Stimulated activated CD8-positive, alpha-beta memory T cell treated with anti-CD3 and anti-CD28 coated beads, Interleukin-7, amount 100 ng/mL, for 48 hours (primary cell): ENCODE results near the gene WWP2.
A peak's percentile ranks its signal among the peaks of the same experiment; 100 is the strongest.

ENCODE experiments used
- DNase-seq, 2 donors: peaks; one replicate each; pipeline ENCODE4 v3.0.0-alpha.2; 2020; ENCODE audit warnings: low read depth in 1 of 2; ENCODE audit errors: extremely low read depth in 1 of 2

Gene WWP2

DNA sequence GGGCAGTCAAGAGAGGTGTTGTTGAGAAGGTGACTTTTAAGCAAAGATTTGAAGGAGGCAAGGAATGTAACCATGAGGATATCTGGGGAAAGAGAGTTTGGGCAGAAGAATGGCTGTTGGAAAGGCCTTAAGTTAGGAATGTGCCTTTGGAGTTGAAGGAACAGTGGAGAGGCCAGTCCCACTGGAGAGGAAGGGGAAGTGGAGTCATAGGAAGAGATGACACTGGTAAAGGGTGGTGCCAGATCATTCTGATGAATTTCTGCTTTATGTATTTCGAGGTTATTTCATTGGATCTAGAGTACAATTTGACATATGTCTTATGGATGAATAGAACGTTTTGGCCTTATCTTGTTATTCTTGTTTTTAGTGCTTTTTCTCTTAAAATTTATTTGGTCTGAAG, 93.5 kb downstream of the WWP2 start:
- no peak for DNase-seq

DNA sequence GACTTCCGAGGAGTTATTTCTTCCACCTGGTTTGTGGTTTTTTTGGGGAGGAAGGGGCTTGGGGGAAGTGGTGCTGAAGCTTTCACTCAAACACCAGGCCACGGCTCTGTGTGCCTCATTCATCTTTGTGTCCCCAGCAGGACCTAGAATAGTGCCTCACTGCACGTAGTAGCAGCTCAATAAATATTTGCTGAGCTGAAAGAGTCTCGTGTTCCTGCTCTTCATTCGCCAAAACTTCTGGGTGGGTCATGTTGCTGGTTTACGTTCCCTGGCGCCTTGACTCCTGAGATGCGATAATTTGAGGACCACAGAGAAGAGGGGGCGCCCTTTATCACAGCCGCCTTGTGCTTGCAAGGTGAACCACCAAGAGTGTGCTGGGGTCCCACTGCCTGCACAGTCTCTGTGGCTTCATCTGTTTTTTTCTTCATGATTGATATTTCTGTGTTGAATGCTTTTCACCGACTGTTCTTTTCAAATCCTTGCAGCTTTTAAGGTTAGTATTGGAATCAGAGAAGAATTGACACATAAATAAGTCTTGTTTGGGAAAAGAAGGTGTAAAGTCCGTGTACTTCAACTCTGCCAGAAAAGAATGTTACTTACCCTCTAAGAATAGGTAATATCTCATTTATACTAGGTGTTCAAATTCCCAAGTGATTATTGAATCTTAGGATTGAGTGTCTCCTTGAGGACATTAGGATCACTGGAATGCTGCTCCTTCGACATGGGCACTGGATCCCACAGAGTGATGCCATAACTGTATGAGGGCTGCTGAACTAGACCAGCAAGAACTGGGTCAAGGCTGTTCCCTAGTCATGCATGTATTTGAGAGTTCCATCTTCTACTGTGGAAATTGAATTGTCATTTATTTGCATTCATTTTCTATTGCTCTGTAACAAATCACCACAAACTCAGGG, 96.3 kb downstream of the WWP2 start:
- no peak for DNase-seq

DNA sequence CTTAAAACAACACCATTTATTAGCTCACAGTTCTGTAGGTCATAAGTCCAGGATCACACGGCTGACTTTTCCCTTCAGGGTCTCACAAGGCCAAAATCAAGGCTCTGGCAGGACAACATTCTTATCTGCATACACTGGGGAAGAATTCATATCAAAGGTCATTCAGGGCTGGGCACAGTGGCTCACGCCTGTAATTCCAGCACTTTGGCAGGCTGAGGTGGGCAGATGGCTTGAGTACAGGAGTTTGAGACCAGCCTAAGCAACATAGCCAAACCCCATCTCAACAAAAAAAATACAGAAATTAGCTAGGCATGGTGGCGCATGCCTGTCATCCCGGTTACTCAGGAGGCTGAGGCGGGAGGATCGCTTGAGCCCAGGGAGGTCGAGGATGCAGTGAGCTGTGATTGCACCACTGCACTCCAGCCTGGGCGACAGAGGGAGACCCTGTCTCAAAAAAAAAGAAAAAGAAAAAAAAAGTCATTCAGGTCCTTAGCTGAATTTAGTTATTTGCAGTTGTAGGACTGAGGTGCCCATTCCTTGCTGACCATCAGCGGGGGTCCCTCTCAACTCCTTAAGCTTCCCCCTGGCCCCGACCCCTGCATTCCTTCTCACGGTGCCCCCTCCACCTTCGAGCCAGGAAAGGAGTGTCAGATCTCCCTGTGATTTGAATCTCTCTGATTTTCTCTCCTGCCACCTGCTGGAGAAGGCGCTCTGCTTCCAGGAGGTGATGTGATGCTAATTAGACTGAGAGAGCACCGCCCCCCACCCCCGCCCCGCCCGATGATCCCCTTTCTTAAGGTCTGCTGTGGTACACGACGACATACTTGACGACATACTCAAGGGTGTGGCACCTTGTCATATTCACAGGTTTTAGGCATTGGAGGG, 97.2 kb downstream of the WWP2 start:
- DNase-seq = peak in 1 of 2 donors; percentile 4

DNA sequence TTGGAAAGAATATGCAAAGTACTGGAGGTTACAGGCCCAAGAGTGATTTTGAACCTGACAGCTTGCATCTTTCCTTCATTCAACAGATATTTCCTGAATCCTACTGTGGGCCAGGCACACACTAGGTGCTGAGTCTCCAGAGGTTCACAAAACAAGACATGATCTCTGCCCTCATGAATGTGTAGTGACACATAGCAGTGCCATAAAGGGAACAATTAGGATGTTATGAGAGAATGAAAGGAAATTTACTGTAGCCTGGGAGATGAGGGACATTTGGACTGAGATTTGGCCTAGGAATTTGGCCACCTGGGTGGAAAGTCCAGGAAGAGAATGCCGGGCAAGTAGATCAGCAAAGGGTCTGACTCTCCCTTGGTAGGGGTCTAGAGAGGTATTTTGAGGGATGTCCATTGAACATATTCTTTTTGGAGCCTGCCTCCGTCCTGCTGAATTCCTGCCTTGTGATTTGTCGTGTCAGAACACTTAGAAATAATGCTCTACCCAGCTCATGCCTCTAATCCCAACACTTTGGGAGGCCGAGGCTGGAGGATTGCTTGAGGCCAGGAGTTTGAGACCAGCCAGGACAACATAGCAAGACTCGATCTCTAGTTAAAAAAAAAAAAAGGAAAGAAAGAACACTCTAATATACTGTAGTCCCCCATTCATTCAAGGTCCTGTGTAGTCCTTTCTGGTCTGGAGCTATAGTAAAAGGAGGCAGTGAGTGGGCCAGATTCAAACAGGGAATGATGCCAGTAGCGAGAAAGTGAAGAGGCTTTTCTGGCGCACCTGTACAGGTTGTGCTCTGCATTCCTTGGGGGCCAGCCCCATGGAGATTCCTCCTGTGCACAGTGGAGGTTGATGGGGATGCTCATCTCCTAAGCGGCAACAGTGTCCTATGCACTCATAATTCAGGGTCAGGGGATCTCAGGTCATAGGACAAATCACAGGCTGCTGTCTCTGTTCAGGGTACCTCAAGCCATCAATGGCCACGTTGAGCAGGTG, 98.4 kb downstream of the WWP2 start:
- DNase-seq = no peak

DNA sequence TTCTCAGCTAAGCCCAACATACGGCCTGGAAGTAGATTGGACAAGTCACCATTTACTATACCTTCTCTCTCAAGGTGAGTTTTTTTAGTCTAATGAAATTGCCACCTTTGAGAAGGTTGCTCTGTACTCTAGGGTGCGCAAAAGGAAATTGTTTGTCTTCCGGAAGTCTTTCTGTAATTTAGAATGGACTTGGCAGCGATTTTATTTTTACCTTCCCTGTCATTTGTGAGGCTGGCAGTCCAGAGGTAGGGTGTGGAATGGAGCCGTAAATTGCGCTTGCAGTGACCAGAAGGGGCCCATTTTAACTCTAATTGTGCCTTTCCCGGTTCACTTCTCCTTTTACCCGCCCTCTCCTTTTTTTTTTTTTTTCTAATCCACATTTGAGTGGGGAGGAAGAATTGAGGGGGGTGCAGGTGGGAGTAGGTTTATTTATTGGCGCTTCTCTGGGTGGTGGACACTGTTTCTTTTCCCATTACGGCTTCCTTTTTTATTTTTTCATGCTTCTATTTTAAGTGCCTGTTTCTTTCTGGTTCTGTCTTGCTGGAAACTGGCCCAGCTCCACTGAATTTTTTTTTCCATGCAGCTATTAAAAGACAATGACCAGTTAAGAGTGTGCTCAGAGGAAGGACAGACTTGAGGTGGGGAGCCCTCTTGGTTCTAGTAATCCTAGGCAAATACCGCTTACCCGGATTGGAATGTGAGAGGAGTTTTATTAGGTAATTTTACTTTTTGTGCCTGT, 99.3 kb downstream of the WWP2 start:
- DNase-seq = no peak

DNA sequence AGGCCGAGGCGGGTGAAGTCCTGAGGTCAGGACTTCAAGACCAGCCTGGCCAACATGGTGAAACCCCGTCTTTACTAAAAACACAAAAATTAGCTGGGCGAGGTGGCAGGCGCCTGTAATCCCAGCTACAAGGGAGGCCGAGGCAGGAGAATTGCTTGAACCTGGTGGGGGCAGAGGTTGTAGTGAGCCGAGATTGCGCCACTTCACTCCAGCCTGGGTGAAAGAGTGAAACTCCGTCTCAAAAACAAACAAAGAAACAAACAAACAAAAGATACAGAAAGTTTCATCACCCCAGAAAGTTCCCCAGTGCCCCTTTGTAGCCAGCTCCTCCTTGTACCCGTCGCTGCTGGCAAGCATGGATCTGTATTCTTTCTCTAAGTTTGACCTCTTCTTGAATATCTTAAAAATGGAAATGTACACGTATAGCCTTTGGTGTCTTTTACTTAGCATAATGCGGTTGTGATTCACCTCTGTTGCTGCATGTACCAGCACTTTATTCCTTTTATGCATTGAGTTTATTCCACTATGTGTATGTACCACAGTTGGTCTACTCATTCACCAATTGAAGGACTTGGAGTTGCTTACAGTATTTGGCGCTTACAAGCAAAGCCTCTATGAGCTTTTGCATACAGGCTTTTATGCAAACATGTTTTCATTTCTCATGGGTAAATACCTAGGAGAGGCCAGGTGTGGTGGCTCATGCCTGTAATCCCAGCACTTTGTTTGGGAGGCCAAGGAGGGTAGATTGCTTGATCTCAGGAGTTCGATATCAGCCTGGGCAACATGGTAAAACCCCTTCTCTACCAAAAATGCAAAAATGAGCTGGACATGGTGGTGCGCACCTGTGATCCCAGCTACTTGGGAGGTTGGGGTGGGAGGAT, 101.5 kb downstream of the WWP2 start:
- no peak for DNase-seq

DNA sequence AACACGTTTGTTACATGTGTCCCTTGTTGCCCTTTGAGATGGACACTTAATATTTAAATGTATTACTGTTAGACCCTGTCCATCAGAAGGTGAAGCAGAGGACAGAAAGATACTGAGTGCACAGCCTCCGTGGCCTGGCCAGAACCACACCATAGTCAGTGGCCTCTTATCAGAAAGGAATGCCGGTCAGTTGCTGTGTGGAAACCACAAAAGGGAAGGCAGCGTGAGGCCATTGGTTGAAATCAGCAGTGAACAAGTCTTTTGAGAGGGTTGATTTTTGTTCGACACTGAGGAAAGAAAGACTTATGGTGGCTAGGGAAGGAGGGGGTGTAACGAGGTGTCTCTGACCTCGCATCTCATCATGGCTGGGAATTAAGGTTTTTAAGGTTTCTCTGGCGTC, 103.6 kb downstream of the WWP2 start:
- no peak for DNase-seq

DNA sequence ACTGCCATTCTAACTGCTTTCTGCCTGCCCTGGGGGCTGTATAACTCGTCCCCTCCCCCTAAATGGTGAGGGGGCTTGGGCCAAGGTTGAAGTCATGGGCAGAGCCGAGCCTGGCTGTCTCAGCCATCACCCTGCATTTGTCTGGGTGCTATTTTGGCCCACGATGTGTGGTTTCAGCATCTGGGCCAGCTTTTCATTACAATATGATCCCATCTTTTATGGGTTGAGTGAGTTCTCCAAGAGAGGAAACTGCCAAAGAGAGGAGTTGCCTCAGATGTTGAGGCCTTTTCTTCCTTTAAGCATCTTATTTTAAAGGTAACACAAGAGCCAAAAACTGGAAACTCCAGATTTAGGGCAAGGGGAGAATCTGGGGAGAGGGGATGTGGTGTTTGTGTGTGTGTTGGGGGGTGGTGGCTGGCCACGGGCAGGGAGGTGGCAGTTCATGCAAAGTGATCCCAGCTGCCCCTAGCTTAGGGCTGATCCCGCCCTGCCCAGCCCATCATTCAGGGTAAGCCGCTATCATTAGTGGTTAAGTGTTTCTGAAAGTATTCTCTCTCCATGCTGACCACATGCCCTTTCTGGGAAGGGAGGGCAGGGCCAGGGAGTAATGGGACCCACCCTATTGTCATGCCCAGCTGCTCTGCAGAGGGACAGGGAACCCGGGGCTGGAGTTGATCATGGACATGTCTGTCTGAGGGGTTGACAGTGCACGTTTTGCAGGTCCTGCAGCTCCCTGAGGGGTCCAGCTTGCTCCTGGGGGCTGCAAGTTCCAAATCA, 105.8 kb downstream of the WWP2 start:
- DNase-seq = no peak

DNA sequence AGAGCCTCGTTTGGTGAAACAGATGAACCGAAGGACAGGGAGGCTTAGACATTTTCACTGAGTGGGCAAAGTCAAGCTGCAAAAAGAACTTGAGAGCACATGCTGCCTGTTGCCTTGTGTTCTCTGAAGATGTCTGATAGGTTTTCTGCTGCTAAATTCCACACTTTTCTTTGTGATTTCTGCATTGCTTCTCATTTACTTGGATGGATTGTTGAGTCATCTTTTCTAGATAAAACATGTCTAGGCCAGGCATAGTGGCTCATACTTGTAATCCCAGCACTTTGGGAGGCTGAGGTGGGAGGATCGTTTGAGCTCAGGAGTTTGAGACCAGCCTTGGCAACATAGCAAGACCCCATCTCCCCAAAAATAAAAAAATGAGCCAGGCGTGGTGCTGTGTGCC, 108.6 kb downstream of the WWP2 start:
- no peak for DNase-seq

DNA sequence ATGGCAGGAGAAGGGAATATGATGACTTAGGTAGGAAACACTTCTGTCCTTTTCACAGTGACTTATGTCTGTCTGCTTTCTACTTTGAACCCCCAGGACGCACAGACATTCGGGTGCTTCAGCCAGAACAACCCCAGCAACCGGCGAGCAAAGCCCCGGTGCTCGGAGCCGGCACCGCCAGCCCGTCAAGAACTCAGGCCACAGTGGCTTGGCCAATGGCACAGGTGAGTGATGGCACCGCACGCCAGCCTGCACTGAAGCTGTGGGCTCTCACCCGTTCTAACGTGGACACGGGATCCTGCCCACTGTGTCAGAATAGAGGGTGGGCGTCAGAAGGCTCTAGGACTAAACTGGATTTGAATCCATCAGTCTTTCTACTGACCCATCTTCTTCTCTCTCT, 109.6 kb downstream of the WWP2 start:
- DNase-seq = no peak

DNA sequence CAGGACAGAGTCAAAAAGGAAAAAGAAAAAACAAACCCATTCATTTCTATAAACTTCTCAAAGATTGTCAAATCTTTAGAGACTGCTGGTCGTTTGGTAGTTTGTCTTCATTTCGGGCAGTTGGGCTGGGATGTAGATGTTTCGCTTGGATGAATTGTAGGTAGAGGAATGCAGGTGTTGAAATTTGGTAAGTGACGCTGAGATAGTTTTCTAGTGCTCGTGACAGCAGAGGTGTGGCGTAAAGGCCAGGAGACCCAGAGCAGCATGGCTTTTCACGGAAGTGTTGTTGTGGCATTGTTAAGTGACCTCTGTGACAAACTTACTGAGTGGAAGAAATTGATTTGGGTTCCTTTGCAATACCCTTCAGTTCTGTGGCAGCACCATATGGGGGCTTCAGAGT, 110.8 kb downstream of the WWP2 start:
- DNase-seq = no peak

DNA sequence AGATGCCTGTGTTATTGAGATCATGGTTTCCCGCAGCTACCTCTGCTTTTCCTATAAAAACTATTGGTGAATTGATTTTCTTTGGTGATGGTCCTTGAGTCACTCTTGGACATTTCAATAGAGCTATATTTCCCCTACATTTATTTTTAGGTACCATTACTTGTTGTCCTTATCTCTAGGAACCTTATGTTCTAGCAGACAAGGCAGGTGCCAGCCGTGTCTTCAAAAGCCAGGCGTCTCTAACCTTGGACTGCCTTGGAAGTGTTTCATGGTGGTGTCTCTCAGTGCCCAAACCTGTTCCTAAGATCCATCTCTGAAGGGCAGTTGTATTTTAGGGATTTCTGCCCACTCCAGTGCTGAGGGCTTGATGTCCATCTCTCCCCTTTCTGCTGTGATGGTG, 111.7 kb downstream of the WWP2 start:
- no peak for DNase-seq

DNA sequence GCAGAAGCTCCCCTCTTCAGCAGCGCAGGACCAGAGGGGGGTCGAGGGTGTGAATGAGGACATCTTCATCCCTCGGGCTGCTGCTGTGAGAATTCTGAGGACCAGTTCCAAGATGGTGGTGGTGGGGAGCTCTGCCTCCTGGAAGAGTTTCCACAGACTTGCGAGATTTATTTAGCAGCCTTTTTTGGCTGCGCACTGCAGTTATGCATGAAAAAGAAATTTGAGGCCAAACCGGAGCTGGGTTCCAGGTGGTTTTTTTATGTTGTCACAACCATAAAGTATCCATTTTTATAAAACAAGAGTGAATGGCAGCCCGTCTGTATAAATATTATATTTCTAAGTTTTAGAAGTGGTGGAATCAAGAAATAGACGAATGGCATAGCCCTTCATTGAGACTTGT, 112.1 kb downstream of the WWP2 start:
- DNase-seq = no peak

DNA sequence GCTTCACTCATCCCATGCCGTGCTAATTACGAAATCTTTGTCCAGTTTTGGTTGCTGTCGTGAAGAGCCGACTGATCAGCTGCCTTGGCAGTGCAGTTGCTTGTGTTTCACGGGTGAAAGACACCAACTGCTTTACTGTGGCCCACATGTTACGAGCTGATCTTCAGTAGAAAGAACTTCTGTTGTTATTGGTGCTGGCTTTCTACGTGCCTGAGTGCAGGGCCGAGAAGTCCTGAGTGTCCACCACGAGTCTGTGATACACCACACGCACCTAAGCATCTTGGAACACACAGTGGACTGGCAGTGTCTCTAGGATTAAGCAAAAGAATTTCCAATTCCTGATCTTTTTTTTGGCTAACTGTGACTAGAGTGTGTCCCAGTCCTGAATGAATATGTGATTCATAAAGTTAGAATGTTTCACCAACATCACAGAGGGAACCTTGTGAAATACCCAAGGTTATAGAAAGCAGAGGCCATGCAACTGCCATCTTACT, 118.6 kb downstream of the WWP2 start:
- no peak for DNase-seq

DNA sequence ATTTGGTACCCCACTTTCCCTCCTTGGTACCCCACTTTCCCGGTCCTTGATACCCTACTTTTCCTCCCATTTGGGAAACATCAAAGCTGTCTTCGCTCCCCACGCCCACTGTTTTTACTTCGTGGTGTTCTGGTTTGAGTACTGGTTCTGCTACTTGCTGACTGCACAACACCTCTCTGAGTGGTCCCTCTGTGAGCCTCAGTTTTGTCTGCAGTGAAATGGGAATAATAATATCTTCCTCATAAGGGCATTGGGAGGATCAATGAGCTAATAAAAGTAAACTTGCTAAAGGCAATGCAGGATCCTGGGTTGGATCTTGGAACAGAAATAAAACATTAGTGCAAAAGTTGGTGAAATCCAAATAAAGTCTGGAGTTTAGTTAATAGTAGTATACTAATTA, 119.0 kb downstream of the WWP2 start:
- DNase-seq = no peak

DNA sequence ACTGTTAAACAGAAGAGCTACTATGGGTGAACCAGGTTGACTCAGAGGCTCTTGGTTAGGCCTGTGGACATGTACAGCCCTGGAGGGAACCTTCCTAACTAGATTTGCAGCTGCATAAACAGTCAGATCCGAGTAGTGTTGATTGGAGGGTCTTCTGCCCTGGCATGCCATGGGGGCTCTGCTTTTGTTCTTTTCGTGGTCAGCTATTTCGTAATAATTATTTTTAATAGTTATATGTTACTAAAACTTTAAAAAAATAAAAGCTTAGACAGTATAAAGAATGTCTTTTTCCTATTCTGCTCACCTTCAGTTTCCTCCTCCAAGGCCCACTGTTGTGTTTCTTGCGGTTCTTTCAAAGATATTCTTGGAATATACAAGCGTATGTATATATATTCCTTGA, 121.6 kb downstream of the WWP2 start:
- no peak for DNase-seq

DNA sequence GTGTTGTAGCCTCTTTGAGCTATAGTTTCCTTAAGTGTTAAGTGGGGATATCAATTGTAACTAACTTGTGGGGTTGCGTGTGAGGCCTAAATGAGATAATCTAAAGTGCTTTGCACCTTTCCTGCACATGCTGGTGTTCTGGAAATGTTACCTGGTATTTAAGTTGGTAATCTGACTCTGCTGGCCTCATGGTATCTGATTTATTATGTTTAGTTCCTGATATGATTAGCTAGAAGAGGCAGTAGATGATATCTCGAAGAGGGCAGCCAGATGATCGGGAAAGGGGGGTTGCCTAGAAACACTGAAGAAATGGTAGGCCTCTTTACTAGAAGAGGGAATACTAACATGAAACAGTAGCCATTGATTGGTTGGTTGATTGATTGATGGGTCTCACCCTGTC, 123.6 kb downstream of the WWP2 start:
- no peak for DNase-seq

DNA sequence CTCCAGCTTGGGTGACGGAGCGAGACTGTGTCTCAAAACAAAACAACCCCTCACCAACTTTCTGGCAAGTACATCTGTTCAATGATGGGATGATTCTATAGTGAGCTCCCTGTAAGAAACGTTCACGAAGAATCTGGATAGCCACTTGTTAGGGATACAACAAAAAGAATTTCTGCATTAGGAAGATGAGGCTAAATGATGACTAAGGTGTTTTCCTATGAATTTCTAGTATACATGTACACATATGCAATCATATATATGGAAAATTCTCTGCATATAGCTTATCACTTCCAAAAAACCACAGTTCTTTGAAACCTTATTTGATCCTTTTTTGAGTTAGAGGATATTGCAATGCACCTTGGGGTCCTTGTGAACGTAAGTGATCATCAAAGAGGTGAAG, 124.6 kb downstream of the WWP2 start:
- DNase-seq = no peak
